GM12874 (cell line): ENCODE measurements around the gene OR2T5.
"Not testable (repeated sequence)": the region's sequence is repeated elsewhere in the genome, so short reads cannot be mapped to it uniquely, and the experiment has no call there.

Experiments
- CTCF ChIP-seq: IDR thresholded peaks from 2 replicates; pipeline ENCODE4 v1.5.1; 2011; ENCODE audit warnings: low read depth, mild to moderate bottlenecking, control low read depth, low read length, moderate library complexity; ENCODE audit not compliant: insufficient read depth

Gene OR2T5, protein sequence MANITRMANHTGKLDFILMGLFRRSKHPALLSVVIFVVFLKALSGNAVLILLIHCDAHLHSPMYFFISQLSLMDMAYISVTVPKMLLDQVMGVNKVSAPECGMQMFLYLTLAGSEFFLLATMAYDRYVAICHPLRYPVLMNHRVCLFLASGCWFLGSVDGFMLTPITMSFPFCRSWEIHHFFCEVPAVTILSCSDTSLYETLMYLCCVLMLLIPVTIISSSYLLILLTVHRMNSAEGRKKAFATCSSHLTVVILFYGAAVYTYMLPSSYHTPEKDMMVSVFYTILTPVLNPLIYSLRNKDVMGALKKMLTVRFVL

DNA sequence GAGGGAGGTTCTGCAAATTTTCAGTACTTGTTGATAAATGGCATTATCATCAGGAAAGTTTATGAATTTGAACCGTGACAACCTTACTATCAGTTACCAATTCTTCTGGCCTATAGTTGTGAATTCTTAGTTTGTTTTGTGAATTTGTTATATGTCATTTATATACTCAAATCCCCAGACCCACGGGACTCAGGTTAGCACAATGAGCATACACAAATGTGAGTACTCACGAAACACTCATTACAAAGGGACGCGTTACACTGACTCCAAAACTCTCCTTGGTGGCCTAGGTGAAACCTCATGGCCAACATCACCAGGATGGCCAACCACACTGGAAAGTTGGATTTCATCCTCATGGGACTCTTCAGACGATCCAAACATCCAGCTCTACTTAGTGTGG lies at the start of gene OR2T5:
Gene OR2T5 (plus strand): TSS at position 301 of the 400 bp plus-strand sequence. CDS start 0 bp downstream, at position 301.
- TF ChIP-seq CTCF: not testable (repeated sequence)

DNA sequence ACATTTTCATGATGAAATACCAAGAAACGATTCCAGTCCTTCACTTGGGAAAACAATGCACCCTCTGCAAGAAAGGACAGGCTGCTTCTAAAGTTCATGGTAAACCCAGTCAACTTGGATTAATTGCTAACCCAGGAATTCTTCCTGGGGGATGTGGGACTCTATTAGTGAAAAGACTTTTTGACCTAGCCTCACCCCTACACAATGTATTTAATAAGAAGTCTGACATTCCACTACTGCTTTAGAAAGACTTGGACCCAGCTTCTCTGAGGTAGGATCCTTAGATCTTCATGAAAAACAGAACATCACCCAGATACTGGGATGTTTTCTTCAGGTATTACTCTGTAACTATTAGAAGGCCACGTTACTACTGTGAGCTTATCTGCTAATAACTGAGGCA lies 43.0 kb upstream of the OR2T5 start, which contains the start of gene OR2T2:
Gene OR2T2 (plus strand): TSS at position 239 of the 400 bp plus-strand sequence. CDS start 7,161 bp downstream, outside the sequence.
- TF ChIP-seq CTCF: not testable (repeated sequence)

- no peak for TF ChIP-seq CTCF
Measured at GRCh38 chr1:248471154-248471553, 17.2 kb upstream of the OR2T5 start.

- not testable (repeated sequence) for TF ChIP-seq CTCF
Measured at GRCh38 chr1:248473051-248473450, 15.3 kb upstream of the OR2T5 start, which contains the start of gene OR2T3. OR2T3 (plus strand) TSS chr1:248473351; CDS start chr1:248473351, 0 bp downstream.

- TF ChIP-seq CTCF: not testable (repeated sequence)
Measured at GRCh38 chr1:248507773-248508172, 19.4 kb downstream of the OR2T5 start, which contains the start of gene OR2G6. OR2G6 (plus strand) TSS chr1:248508073; CDS start chr1:248521647, 13,574 bp downstream.

- TF ChIP-seq CTCF: no peak
Measured at GRCh38 chr1:248521856-248522255, 33.5 kb downstream of the OR2T5 start.
